Measurements from ENCODE around the gene ZNF41.
"Not testable (repeated sequence)": the region's sequence is repeated elsewhere in the genome, so short reads cannot be mapped to it uniquely, and the experiment has no call there.

The ZNF41 gene

DNA sequence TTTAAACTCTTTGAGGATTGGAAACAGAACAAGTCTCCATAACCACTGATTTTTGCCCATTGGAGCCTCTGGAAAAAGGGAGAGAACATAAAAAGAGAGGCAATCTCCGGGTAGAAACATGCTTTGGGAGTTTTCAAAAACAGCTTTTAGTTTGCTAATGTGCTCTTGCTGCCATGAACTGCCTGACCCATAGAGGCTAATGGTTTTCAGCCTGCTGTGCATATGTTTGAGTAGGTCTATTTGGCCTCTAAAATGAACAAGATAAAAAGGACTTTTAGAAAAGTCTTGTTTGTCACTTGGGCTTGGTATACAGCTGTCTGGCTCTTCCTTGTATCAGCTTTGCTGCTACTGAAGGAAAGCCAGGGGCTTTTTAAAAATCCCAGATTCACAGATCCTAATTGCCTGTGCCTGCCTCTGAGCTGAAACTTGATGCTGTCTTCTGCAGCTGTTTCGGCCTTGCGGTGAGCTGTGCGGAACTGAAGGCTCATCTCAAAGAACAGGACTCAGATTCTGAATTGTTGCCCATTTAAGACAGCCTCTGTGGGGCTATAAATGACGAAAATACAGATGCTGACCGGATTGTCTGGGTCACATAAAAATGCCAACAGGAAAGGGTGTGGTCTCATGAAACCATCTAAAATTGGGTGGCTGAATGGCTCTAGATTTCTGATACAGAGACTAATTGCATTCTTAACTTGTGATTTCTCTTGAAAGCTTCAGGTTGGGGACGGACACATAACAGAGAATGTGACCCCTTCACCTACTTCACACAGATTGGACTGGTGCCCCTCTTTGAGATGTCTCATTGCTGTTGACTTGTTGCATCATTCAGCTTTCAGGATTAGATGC, 18.4 kb upstream of the ZNF41 start:
- no peak overlapping the region for H3K4me3 ChIP-seq (ENCODE audit: control insufficient read depth, low read depth, low read length)
- TF ChIP-seq CTCF (conservative IDR thresholded peaks at IDR 0.05; ENCODE audit: control insufficient read depth, insufficient read depth, low read depth, low read length) = no peak
- DNase-seq (ENCODE audit: low read depth) = peak; percentile 85

GRCh38 chrX:47500554-47500953, 17.5 kb upstream of the ZNF41 start:
- DNase-seq (ENCODE audit: low read depth) = peak; percentile 43
- H3K4me3 ChIP-seq (ENCODE audit: control insufficient read depth, low read depth, low read length) = no peak overlapping the region
- no peak for TF ChIP-seq CTCF (conservative IDR thresholded peaks at IDR 0.05; ENCODE audit: control insufficient read depth, insufficient read depth, low read depth, low read length)

DNA sequence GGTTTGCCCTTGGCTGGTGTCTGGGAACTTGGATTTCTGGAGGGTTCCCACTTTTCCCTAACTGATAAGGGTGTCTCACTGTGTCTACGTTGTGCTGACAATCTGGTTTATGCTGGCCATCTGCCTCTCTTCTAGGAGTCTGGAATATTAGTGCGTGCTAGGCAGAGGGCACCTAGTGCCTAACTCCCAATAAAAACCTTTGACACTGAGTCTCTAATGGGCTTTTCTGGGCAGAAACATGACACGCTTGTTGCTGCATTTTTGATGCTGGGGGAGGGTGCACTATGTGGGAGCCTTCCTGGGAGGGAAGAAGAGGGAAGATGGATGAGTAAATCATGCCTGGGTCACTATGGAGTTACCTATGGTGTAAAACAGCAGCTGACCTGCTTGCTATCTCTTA, 16.3 kb upstream of the ZNF41 start:
- no peak for DNase-seq (ENCODE audit: low read depth)
- no peak for TF ChIP-seq CTCF (conservative IDR thresholded peaks at IDR 0.05; ENCODE audit: control insufficient read depth, insufficient read depth, low read depth, low read length)
- no peak overlapping the region for H3K4me3 ChIP-seq (ENCODE audit: control insufficient read depth, low read depth, low read length)

DNA sequence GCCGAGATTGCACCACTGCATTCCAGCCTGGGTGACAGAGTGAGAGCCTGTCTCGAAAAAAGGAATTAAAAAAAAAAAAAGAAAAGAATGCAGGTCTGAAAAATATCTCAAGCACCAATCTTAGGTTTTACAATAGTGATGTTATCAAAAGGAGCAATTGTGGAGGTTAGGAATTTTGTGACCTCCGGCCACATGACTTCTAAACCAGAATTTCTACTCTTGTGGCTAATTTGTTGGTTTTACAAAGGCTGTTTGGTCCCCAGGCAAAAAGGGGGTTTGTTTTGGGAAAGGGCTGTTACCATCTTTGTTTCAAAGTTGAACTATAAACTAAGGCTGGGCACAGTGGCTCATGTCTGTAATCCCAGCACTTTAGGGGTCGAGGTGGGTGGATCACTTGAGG, 15.4 kb upstream of the ZNF41 start:
- TF ChIP-seq CTCF (conservative IDR thresholded peaks at IDR 0.05; ENCODE audit: control insufficient read depth, insufficient read depth, low read depth, low read length) = no peak
- no peak overlapping the region for H3K4me3 ChIP-seq (ENCODE audit: control insufficient read depth, low read depth, low read length)
- no peak for DNase-seq (ENCODE audit: low read depth)

DNA sequence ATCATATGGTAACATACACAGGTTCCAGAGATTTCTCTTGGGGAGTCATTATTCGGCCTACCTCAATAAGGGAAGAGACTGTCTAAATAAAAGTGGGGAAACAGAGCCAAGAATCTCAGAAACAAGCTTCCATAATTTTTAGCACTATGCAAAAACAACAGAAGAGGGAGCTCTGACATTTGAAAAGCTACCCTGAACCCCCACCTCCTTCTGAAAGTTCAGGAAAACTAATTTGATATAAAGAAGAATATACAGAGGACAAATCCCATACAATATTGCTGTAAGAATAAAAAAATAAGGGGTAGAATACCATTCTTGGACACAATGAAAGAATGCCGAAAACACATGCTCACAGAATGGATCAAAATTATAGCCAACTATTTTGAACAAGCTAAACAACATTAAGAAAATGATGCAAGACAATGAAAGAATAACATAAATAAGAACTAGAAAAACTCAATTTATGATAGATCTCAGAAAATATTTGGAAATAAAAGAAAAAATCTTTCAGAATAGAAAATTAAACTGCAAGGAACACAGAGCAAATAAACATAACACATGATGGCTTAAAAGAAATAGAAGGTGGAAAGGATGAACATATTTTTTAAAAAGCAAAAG, 14.4 kb upstream of the ZNF41 start:
- TF ChIP-seq CTCF (conservative IDR thresholded peaks at IDR 0.05; ENCODE audit: control insufficient read depth, insufficient read depth, low read depth, low read length) = peak; percentile 65
- no peak overlapping the region for H3K4me3 ChIP-seq (ENCODE audit: control insufficient read depth, low read depth, low read length)
- DNase-seq (ENCODE audit: low read depth) = peak; percentile 51

GRCh38 chrX:47492133-47492532, 9.1 kb upstream of the ZNF41 start:
- not testable (repeated sequence) for H3K4me3 ChIP-seq (ENCODE audit: control insufficient read depth, low read depth, low read length); DNase-seq (ENCODE audit: low read depth)

- DNase-seq (ENCODE audit: low read depth) = no peak
- H3K4me3 ChIP-seq (ENCODE audit: control insufficient read depth, low read depth, low read length) = no peak overlapping the region
- no peak for TF ChIP-seq CTCF (conservative IDR thresholded peaks at IDR 0.05; ENCODE audit: control insufficient read depth, insufficient read depth, low read depth, low read length)
Observed at GRCh38 chrX:47489507-47490275, 6.7 kb upstream of the ZNF41 start.
